ENCODE data around the gene DENND5A.

DNA sequence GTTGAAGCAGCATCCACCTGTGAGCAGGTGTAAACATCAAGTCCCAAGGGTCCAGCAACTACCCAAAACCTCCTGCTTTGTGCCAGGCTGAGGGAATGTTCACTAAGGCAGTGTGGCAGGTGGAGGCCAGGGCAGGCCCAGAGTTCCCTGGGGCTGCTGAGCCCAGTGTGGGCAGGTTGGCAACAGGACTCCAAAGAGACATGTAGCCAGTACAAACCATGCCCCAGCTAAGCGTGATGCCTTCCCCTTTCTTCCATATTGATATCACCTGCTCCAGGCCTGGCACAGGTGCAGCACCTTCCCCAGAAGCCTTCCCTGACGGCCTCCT lies 143.7 kb downstream of the DENND5A start:
- no peak for TF ChIP-seq POLR2A (IDR thresholded peaks at IDR 0.05)
- TF ChIP-seq, protein P1, sequence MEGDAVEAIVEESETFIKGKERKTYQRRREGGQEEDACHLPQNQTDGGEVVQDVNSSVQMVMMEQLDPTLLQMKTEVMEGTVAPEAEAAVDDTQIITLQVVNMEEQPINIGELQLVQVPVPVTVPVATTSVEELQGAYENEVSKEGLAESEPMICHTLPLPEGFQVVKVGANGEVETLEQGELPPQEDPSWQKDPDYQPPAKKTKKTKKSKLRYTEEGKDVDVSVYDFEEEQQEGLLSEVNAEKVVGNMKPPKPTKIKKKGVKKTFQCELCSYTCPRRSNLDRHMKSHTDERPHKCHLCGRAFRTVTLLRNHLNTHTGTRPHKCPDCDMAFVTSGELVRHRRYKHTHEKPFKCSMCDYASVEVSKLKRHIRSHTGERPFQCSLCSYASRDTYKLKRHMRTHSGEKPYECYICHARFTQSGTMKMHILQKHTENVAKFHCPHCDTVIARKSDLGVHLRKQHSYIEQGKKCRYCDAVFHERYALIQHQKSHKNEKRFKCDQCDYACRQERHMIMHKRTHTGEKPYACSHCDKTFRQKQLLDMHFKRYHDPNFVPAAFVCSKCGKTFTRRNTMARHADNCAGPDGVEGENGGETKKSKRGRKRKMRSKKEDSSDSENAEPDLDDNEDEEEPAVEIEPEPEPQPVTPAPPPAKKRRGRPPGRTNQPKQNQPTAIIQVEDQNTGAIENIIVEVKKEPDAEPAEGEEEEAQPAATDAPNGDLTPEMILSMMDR (IDR thresholded peaks at IDR 0.05 in 8 of 11, conservative IDR thresholded peaks at IDR 0.05 in 3 of 11) = no peak
